Raji (cell line): Measurements from ENCODE around the gene TMEM255B.

Source experiments
- POLR2A ChIP-seq: IDR thresholded peaks from 2 replicates; pipeline ENCODE4 v1.6.1; 2011; ENCODE audit warnings: low read depth, low read length, control low read depth; ENCODE audit not compliant: insufficient read depth

Gene TMEM255B

DNA sequence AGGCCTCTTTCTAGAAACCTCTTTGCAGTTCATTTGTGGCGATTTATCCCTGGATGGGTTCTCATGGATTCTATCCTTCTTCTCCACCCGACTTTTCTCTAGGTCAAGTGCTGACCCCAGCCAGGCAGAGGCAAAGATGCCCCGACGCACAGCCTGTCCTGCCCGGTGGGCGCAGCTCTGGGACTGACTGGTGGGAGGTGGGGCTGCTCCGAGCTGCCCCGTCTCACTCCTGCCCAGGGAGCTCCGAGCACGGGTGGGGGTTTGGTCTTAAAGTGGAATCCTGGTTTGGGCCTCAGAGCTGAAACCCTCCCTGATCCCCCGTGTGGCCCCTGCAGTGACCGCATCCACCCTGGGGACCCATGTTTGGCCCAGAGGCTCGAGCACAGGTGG lies 60.3 kb downstream of the TMEM255B start:
- no peak for TF ChIP-seq POLR2A

GRCh38 chr13:113819731-113820715 lies 61.0 kb downstream of the TMEM255B start:
- no peak for TF ChIP-seq POLR2A

DNA sequence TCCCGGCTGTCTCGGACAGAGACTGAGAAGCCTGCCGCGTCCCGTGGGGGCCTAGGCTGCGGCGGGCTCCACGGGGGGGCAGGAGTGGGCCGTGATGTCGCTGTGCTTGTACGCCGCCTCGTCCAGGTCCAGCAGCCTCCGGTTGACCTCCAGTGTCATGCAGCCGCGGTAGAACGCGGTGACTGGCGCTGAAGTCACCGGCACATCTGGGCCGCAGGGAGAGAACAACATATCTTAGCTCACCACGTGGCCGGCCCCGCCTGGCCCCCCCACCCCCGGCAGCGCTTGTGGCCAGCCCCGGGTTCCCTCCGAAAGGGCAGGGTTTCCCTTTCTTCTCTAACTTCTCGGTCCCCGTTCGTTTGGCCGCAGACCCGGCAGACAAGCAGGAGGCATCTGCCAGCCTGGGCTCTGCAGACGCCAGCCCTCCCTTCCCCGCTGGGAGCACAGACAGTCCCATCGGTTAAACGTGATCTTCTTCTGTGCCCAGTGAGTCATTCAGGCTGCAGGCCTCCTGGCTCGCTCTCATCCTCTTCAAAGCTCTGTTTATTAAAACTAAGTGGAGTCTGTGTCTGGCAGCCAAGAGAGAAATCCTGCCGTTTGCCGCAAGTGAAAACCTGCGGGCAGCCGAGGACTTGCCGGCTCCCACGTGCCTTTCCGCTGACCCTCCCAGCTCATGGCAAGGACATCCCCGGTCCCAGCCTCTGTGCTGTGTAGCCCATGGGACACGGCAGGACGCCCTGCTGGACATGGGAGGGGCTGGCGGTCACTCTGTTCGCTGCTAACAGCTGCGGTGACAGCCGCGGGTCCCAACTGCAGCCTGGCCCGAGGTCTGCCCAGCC lies 62.0 kb downstream of the TMEM255B start:
- no peak for TF ChIP-seq POLR2A

- no peak for TF ChIP-seq POLR2A
Measured at GRCh38 chr13:113821847-113822246, 62.8 kb downstream of the TMEM255B start.

GRCh38 chr13:113822266-113822665 lies 63.2 kb downstream of the TMEM255B start:
- no peak for TF ChIP-seq POLR2A

- no peak for TF ChIP-seq POLR2A
Measured at GRCh38 chr13:113822956-113823744, 64.1 kb downstream of the TMEM255B start.

DNA sequence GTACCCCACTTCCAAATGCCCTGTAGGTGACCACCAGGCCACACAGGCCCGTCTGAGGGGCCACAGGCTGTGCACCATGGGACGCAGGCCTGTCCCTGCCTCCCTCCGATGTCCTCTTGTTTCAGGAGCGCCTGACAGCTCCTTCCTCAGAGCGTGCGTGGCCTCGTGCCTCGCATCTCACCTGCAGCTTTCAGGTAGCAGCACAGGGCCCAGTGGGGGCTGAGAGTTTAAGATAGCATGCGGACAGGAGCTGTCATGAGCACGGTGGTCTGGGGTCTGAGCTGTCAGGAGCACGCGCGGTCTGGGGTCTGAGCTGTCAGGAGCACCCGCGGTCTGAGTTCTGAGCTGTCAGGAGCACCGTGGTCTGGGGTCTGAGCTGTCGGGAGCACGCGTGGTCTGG lies 64.7 kb downstream of the TMEM255B start:
- TF ChIP-seq POLR2A: no peak

DNA sequence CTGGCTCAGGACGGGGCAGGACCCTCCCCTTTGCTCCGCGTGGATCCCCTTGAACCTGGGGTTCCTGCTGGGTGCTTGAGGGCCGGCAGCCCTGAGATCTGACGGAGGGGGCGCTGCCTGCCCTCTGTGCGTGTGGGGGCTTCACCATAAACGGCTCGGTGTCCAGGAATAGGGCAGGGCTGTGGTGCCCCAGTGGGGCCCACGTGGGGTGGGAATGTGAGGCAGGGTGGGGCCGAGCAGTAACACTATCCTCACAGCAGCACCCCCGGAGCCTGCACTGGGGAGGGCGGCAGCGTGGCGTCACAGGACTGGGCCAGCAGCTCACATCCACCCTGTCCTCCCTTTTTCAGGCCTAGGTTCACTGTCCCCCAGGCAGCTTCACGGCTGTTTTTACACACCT lies 66.8 kb downstream of the TMEM255B start:
- TF ChIP-seq POLR2A: no peak

DNA sequence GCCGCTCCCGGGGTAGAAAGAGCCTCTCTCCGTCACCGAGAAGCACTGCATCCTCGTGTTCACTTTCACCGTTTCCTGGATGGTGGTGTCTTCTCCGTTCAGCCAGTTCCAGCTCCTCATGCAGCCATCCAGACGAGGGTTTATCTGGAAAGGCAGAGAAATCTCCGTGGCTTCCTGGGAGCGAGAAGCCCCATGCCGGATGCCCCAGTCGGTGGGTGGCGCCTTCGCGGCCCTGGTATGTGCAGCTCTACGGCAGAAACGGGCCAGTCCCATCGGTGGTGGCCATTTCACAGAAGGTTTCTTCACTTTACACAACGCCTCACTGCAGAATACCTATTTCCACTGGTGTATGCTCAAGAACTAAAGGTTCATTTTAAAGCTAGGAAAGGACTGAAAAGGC lies 68.0 kb downstream of the TMEM255B start:
- no peak for TF ChIP-seq POLR2A

DNA sequence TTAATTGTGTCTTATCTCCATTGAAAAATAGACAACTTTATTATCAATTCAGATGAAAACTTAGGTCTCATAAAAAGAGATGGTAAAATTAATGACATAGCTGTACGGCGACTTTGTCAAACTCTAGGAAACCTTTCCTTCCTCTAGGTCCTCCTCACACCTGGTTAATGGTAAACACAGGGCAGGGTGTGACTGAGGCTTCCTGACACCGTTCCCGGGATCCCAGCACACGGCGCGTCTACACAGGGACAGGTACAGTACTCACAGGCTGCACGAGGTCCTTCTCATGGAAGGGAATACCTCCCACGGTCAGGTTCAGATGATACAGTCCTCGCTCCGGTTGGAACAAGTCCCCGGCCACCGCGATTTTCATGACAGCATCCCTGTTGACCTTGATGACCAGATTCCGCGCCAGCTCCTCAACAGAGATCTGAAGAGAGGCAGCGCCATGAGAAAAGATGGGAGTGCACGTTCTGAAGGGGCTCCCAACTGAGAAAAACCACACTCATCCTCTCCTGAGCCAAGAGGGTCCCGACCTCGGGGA lies 69.3 kb downstream of the TMEM255B start:
- TF ChIP-seq POLR2A: no peak

DNA sequence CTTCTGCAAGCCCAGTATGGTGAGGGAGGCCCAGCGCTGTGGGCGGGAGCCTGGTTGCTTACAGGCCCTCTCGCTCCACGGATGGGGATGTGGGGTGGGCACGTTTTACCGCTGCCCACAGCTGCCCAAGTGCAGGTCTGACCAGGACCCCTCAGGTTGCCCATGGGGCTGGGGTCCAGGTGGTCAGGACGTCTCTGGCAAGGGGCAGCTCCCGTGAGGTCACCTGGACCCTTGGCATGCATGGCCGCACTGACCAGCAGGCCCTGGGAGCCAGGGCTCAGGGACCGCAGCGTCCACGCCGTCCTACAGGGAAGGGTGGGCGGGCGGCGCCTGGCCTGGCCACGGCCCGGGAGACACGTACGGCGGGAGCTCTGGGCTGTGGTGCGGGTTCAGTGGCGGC lies 72.0 kb downstream of the TMEM255B start:
- no peak for TF ChIP-seq POLR2A

DNA sequence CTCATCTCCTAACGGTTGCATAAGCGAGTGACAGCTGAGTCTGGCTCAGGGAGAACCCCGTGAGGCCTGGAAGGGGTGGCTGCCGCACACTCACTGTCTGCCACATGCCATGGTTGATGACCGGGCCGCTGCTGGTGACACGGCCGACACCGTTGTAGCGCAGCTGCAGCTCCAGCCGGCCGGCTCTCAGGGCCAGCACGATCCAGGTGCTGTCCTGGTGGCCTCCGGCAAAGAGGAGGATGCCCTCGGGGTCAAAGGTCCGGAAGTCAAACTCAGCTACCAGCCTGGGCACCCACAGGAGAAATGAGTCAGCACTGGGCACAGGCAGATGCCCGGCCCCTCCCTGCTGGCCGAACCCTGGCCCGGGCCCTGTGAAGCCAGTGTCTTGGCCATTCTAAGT lies 73.2 kb downstream of the TMEM255B start:
- no peak for TF ChIP-seq POLR2A

DNA sequence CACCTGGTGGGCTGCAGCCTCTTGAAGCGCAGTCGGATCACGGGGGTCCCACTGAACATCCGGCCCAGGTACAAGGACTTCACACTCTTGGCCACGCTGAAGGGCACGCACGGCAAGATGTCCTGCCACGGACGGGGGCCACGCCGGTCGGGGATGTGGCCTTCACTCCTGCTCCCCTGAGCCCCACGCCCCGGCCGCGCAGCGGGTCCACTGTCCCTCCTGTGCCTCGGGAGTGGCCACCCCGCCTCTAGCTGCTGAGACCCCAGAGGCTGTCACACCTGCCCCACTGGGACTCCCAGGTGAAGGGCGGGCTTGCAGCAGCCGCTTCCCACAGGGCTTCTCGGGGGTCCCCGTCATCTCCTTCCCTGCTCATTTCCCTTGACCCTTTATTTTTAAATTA lies 73.6 kb downstream of the TMEM255B start:
- TF ChIP-seq POLR2A: no peak

- no peak for TF ChIP-seq POLR2A
Measured at GRCh38 chr13:113833111-113833830, 74.2 kb downstream of the TMEM255B start.
